SK-N-MC (cell line): ENCODE measurements around the gene CDS1.

Experiments used
- EZH2 ChIP-seq: fragments of 200-600 bp; sonication (generic); IDR thresholded peaks from one replicate; pipeline ENCODE4 v1.6.1; 2017; ENCODE audit warnings: antibody characterized with exemption
- FOXP2 ChIP-seq: optimal IDR thresholded peaks from 2 replicates; pipeline ENCODE3; 2011; ENCODE audit warnings: mild to moderate bottlenecking, moderate library complexity; ENCODE audit not compliant: insufficient read depth; ENCODE audit errors: extremely low read length, control extremely low read depth
- POLR2AphosphoS5 ChIP-seq: IDR thresholded peaks from 2 replicates; pipeline ENCODE4 v1.6.1; 2012; ENCODE audit warnings: mild to moderate bottlenecking, low read depth, low read length, borderline replicate concordance

DNA sequence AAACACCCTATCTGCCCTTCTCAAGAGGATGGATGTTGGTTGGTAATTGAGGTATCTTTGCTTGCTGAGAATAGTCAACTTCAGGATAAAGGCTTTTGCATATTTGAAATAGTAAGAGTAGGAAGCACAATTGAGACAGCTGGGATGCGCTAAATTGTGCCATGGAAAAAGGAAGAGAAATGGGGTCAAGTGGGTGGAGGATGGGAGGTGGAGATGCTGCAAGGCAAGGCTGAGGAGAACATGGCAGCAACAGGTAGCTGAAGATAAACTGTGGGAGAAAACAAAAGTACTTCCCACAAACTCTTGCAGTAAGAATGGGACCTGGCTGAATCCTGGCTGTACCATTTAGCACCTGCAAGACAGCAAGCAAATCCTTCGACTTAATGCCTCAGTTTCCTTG is 13.9 kb upstream of the CDS1 start:
- TF ChIP-seq POLR2AphosphoS5 (no peak), EZH2 (no peak), FOXP2 (no peak)
